SU-DHL-6 (cell line): ENCODE data around the gene MAP2.

ENCODE experiments used
- EZH2phosphoT487 ChIP-seq: fragments of 200-600 bp; sonication (generic), shearing (Covaris generic); conservative IDR thresholded peaks from 2 replicates; pipeline ENCODE4 v1.6.1; 2018; ENCODE audit warnings: mild to moderate bottlenecking, antibody characterized with exemption, low read length, moderate library complexity, mixed read lengths
- TF ChIP-seq, protein P1 (sequence below): fragments of 200-600 bp; sonication (generic); IDR thresholded peaks from one replicate; pipeline ENCODE4 v1.5.1; 2017; ENCODE audit warnings: antibody characterized with exemption, mild to moderate bottlenecking, low read length, moderate library complexity; ENCODE audit not compliant: insufficient read depth, poor library complexity, severe bottlenecking

DNA sequence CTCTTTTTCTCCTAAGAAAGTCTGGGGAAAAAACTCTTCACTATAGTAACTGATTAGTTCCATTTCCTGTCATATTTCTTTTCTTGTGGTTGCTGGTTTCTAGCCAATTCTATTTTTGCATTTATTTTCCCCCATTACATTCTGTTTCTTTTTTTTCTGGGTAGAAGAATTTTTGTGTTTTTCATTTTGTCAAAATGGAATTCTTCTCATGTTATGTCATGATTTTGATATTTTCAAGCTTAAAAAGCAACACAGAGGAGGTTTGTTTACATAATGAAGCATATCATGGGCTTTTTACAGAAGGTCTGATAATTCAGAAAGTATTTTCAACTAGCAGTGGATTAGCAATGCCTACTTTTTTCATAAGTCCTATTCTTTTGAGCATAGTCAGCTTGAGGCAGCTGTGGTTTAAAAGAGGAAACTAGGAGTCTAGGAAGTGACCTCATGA is 102.0 kb downstream of the MAP2 start:
- TF ChIP-seq, protein P1, sequence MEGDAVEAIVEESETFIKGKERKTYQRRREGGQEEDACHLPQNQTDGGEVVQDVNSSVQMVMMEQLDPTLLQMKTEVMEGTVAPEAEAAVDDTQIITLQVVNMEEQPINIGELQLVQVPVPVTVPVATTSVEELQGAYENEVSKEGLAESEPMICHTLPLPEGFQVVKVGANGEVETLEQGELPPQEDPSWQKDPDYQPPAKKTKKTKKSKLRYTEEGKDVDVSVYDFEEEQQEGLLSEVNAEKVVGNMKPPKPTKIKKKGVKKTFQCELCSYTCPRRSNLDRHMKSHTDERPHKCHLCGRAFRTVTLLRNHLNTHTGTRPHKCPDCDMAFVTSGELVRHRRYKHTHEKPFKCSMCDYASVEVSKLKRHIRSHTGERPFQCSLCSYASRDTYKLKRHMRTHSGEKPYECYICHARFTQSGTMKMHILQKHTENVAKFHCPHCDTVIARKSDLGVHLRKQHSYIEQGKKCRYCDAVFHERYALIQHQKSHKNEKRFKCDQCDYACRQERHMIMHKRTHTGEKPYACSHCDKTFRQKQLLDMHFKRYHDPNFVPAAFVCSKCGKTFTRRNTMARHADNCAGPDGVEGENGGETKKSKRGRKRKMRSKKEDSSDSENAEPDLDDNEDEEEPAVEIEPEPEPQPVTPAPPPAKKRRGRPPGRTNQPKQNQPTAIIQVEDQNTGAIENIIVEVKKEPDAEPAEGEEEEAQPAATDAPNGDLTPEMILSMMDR: no peak
- TF ChIP-seq EZH2phosphoT487: no peak
